ENCODE data around the gene FNDC10.
A peak's percentile ranks its signal among the peaks of the same experiment; 100 is the strongest.

The FNDC10 gene

GRCh38 chr1:1624443-1625403 lies 24.8 kb upstream of the FNDC10 start:
- peak in 1 of 2 donors; percentile 36 for DNase-seq (ENCODE audit: low read depth in 2 of 2)
- TF ChIP-seq CTCF (IDR thresholded peaks at IDR 0.05; ENCODE audit: low read depth, low read length) = no peak

GRCh38 chr1:1623631-1624442 lies 23.9 kb upstream of the FNDC10 start:
- no peak for DNase-seq (ENCODE audit: low read depth in 2 of 2)
- H3K4me3 ChIP-seq (replicated peaks in 1 of 2; ENCODE audit: low read depth in 2 of 2, low read length in 2 of 2) = no peak overlapping the region
- TF ChIP-seq CTCF (IDR thresholded peaks at IDR 0.05; ENCODE audit: low read depth, low read length) = no peak

More at GRCh38 chr1:1624443-1625403, 24.8 kb upstream of the FNDC10 start:
- H3K4me3 ChIP-seq (replicated peaks in 1 of 2; ENCODE audit: low read depth in 2 of 2, low read length in 2 of 2) = no peak overlapping the region

GRCh38 chr1:1623181-1623630 lies 23.3 kb upstream of the FNDC10 start:
- DNase-seq (ENCODE audit: low read depth in 2 of 2) = no peak
- no peak overlapping the region for H3K4me3 ChIP-seq (replicated peaks in 1 of 2; ENCODE audit: low read depth in 2 of 2, low read length in 2 of 2)
- TF ChIP-seq CTCF (IDR thresholded peaks at IDR 0.05; ENCODE audit: low read depth, low read length) = no peak

GRCh38 chr1:1622788-1623094 lies 22.8 kb upstream of the FNDC10 start:
- DNase-seq (ENCODE audit: low read depth in 2 of 2) = no peak
- H3K4me3 ChIP-seq (replicated peaks in 1 of 2; ENCODE audit: low read depth in 2 of 2, low read length in 2 of 2) = no peak overlapping the region
- TF ChIP-seq CTCF (IDR thresholded peaks at IDR 0.05; ENCODE audit: low read depth, low read length) = no peak

GRCh38 chr1:1622010-1622787 lies 22.3 kb upstream of the FNDC10 start:
- no peak overlapping the region for H3K4me3 ChIP-seq (replicated peaks in 1 of 2; ENCODE audit: low read depth in 2 of 2, low read length in 2 of 2)
- TF ChIP-seq CTCF (IDR thresholded peaks at IDR 0.05; ENCODE audit: low read depth, low read length) = no peak
- DNase-seq (ENCODE audit: low read depth in 2 of 2) = no peak

Measured in cardiac fibroblast (primary cell).